B cell (primary cell): Measurements from ENCODE around the gene TRIO. TPM values are rescaled to one million over a fixed set of nuclear protein-coding genes. Genes with fewer than 3 reads are reported as not detected.

ENCODE experiments used
- ATAC-seq: fragments of 200-7000 bp; cut with Tn5 transposase; one replicate; pipeline ENCODE4 v1.10.0; 2021; ENCODE audit warnings: low read depth, mild to moderate bottlenecking, moderate number of reproducible peaks, moderate library complexity
- CTCF ChIA-PET: fragments of 350-600 bp; sonication (Branson Sonifier 250); formaldehyde crosslinking; loops from one replicate; lab custom pipeline; 2021; ENCODE audit warnings: antibody characterized with exemption, inconsistent platforms; lab: Charles Lee
- POLR2A ChIA-PET: fragments of 350-600 bp; sonication (Branson Sonifier 250); formaldehyde crosslinking; loops from one replicate; lab custom pipeline; 2021; ENCODE audit warnings: antibody characterized with exemption; lab: Charles Lee
- DNase-seq: peaks from one replicate; pipeline ENCODE4 v3.0.0; 2013
- H2AFZ ChIP-seq: 2 replicates; pipeline ENCODE4 v1.6.1; 2012; ENCODE audit warnings: mild to moderate bottlenecking, low read depth, low read length; ENCODE audit not compliant: insufficient read depth, poor library complexity, severe bottlenecking
- H3K27ac ChIP-seq, 2 donors: 1 replicate in 1 of 2; 2 replicates in 1 of 2; pipeline ENCODE4 v1.5.1; 2012 to 2013; ENCODE audit warnings: low read length in 2 of 2, mild to moderate bottlenecking in 2 of 2, moderate library complexity in 1 of 2
- H3K27me3 ChIP-seq, 4 experiments: fragments of 200-600 bp in 1 of 4; sonication (generic) in 1 of 4; replicated peaks in 1 of 4; 1 replicate in 2 of 4; 2 replicates in 2 of 4; pipeline versions ENCODE4 v1.6.1 to v1.7.0; 2013 to 2016; ENCODE audit warnings: low read length in 3 of 4, mild to moderate bottlenecking in 2 of 4, mixed read lengths in 1 of 4, moderate library complexity in 1 of 4; ENCODE audit not compliant: insufficient read depth in 4 of 4, control insufficient read depth in 3 of 4; ENCODE audit errors: control extremely low read depth in 1 of 4
- H3K36me3 ChIP-seq, 2 experiments: replicated peaks in 1 of 2; 1 replicate in 1 of 2; 2 replicates in 1 of 2; pipeline versions ENCODE4 v1.6.1 to v1.7.1; 2013; ENCODE audit warnings: low read length in 1 of 2; ENCODE audit not compliant: insufficient read depth in 2 of 2, control insufficient read depth in 1 of 2; ENCODE audit errors: control extremely low read depth in 1 of 2, extremely low read depth in 1 of 2
- H3K4me1 ChIP-seq, 2 donors: fragments of 200-600 bp in 1 of 2; sonication (generic) in 1 of 2; 1 replicate in 1 of 2; 2 replicates in 1 of 2; pipeline versions ENCODE4 v1.5.1 to v1.6.1; 2013 to 2017; ENCODE audit warnings: low read length in 2 of 2; ENCODE audit not compliant: control insufficient read depth in 2 of 2, insufficient read depth in 2 of 2
- H3K4me2 ChIP-seq: replicated peaks from 2 replicates; pipeline ENCODE3; 2012; ENCODE audit warnings: mild to moderate bottlenecking, low read depth, low read length; ENCODE audit not compliant: poor library complexity, severe bottlenecking
- H3K4me3 ChIP-seq, 5 experiments: fragments of 200-600 bp in 1 of 5; sonication (generic) in 1 of 5; 1 replicate in 3 of 5; 2 replicates in 2 of 5; pipeline versions ENCODE4 v1.5.1 to v1.7.0; 2011 to 2016; ENCODE audit warnings: low read length in 4 of 5, mild to moderate bottlenecking in 4 of 5, low read depth in 2 of 5, control low read depth in 1 of 5, moderate library complexity in 1 of 5; ENCODE audit not compliant: insufficient read depth in 1 of 5; ENCODE audit errors: control extremely low read depth in 1 of 5, extremely low read depth in 1 of 5
- H3K79me2 ChIP-seq: fragments of 200-600 bp; sonication (generic); one replicate; pipeline ENCODE4 v1.6.0; 2016; ENCODE audit warnings: low read length; ENCODE audit not compliant: control insufficient read depth, insufficient read depth
- H3K9ac ChIP-seq: fragments of 200-600 bp; sonication (generic); 2 replicates; pipeline ENCODE4 v1.6.1; 2017; ENCODE audit warnings: mild to moderate bottlenecking, low read length, moderate library complexity
- H3K9me3 ChIP-seq, 3 donors: one replicate each; pipeline versions ENCODE4 v1.6.1 to v1.7.1; 2013; ENCODE audit warnings: low read length in 2 of 3; ENCODE audit not compliant: control insufficient read depth in 2 of 3, insufficient read depth in 1 of 3; ENCODE audit errors: control extremely low read depth in 1 of 3
- H4K20me1 ChIP-seq: 2 replicates; pipeline ENCODE4 v1.6.0; 2012; ENCODE audit warnings: mild to moderate bottlenecking, low read length; ENCODE audit not compliant: insufficient read depth, control insufficient read depth, poor library complexity, severe bottlenecking
- H3K27ac Mint-ChIP-seq: one replicate; pipeline ENCODE4 v1.8.0; 2021; ENCODE audit warnings: mixed read lengths
- H3K27me3 Mint-ChIP-seq: one replicate; pipeline ENCODE4 v1.8.0; 2021; ENCODE audit warnings: mixed read lengths
- H3K4me1 Mint-ChIP-seq: one replicate; pipeline ENCODE4 v1.8.0; 2021; ENCODE audit warnings: mixed read lengths
- H3K4me3 Mint-ChIP-seq: one replicate; pipeline ENCODE4 v1.8.0; 2021; ENCODE audit warnings: mixed read lengths
- H3K9me3 Mint-ChIP-seq: one replicate; pipeline ENCODE4 v1.8.0; 2022; ENCODE audit warnings: mixed read lengths; ENCODE audit not compliant: insufficient read depth
- EZH2 ChIP-seq: IDR thresholded peaks from 2 replicates; pipeline ENCODE4 v1.6.1; 2012; ENCODE audit warnings: borderline replicate concordance, low read depth, mild to moderate bottlenecking, moderate library complexity, low read length; ENCODE audit not compliant: insufficient read depth, poor library complexity, severe bottlenecking
- WGBS: methylation state at CpG from one replicate; pipeline ENCODE4 v1.1.5; 2013; ENCODE audit warnings: missing lambda C conversion rate; ENCODE audit not compliant: insufficient coverage; 5-methylcytosine and 5-hydroxymethylcytosine counted together
- intact Hi-C: fragments of 100-400 bp; cut with micrococcal nuclease; formaldehyde crosslinking; loops from one replicate; pipeline ENCODE4 v1.10.0; 2022
- polyA plus RNA-seq: library from polyadenylated mRNA; depleted of rRNA; stranded (reverse); fragments of >200 nt; gene quantifications from 2 replicates; pipeline ENCODE4 v1.2.3, GENCODE V29; 2012
- total RNA-seq, 2 donors: library from RNA; stranded (reverse); fragments of 120-200 nt in 1 of 2; gene quantifications; 1 replicate in 1 of 2; 2 replicates in 1 of 2; pipeline versions ENCODE4 v1.2.3 to v1.2.4, GENCODE V29; 2013 to 2022
- TF ChIP-seq, protein P1 (sequence below): fragments of 200-600 bp; IDR thresholded peaks from one replicate; pipeline ENCODE4 v1.8.0; 2022; ENCODE audit warnings: antibody characterized with exemption, mild to moderate bottlenecking

The TRIO gene
- total and polyA plus RNA-seq, 2 donors (not counting 1 experiment from before 2014, with no cell fraction given): 90.5 to 479 TPM

DNA sequence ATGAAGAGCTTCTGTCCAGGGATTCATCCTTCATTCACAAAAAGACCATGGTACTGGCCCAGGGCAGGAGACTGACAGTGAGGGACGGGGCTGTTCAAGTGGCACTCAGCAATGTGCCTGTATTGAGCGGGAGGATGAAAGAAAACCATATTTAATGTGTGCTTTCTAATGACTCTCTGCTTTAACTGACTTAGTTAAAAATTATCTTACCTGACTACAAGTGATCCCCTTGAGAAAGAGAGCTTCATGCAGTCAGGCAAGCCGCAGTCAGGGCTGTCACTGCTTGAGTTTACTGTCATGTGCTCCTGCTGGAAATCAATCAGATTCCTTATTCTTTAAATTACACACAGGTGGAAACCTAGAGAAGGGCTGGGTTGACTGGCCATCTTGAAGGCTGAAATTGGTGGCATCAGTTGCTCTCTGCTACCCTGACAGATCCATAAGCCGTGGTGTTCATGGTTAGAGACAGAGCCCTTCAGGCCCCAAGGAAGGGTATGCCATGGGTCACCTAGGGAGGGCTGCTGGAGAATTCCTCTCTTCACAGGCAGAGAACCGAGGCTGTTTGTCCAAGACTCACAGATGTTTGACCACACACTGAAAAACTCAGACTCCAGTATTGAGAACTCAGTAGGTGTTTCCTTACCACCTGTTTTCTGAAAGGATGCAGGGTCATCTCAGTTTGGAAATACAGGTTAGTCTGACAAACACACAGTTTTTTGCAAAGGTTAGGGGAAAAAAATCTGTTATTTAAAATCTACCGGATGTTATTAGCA is 70.9 kb downstream of the TRIO start:
- no peaks in the 10 kb centered on the region for H3K9me3 ChIP-seq
- H3K9ac ChIP-seq: peak overlapping the region; percentile 36
- Mint-ChIP-seq H3K4me1 (peaks cover 96% of the 10 kb centered on the region), H3K27ac (peak overlapping the region; percentile 93), H3K9me3 (no peaks in the 10 kb centered on the region), H3K27me3 (no peaks in the 10 kb centered on the region), H3K4me3 (peak overlapping the region; percentile 82)
- peak overlapping the region; percentile 67 for H3K4me2 ChIP-seq
- H3K27ac ChIP-seq: peak overlapping the region; percentile 80 to 94
- peak overlapping the region in 2 of 5 experiments; percentile 10 to 46 for H3K4me3 ChIP-seq
- no peak for TF ChIP-seq EZH2
- TF ChIP-seq, protein P1, sequence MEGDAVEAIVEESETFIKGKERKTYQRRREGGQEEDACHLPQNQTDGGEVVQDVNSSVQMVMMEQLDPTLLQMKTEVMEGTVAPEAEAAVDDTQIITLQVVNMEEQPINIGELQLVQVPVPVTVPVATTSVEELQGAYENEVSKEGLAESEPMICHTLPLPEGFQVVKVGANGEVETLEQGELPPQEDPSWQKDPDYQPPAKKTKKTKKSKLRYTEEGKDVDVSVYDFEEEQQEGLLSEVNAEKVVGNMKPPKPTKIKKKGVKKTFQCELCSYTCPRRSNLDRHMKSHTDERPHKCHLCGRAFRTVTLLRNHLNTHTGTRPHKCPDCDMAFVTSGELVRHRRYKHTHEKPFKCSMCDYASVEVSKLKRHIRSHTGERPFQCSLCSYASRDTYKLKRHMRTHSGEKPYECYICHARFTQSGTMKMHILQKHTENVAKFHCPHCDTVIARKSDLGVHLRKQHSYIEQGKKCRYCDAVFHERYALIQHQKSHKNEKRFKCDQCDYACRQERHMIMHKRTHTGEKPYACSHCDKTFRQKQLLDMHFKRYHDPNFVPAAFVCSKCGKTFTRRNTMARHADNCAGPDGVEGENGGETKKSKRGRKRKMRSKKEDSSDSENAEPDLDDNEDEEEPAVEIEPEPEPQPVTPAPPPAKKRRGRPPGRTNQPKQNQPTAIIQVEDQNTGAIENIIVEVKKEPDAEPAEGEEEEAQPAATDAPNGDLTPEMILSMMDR: no peak
- CTCF ChIA-PET: interaction anchor here (0.6 to 2.1 kb wide), 6 partner anchors 44 to 108 kb away, joined by 3 to 6 read pairs (median 4); no protein-coding TSS in a partner anchor
- intact Hi-C loops: loop anchor here (2.0 kb wide), 2 partner anchors 35 to 45 kb away; no protein-coding TSS in a partner anchor
- H3K4me1 ChIP-seq: peaks cover 76 to 82% of the 10 kb centered on the region in 2 donors
- no peaks in the 10 kb centered on the region for H3K36me3 ChIP-seq
- POLR2A ChIA-PET: interaction anchor here (0.6 to 4.2 kb wide), 5 partner anchors 35 to 207 kb away, joined by 3 to 28 read pairs (median 8); no protein-coding TSS in a partner anchor
- no peak for DNase-seq
- ATAC-seq: no peak
- no peaks in the 10 kb centered on the region for H4K20me1 ChIP-seq
- no peaks in the 10 kb centered on the region for H3K27me3 ChIP-seq
- peaks cover 97% of the 10 kb centered on the region for H3K79me2 ChIP-seq
- WGBS: 60% methylated on average over 2 of the region's 6 CpGs
- no peak overlapping the region for H2AFZ ChIP-seq

DNA sequence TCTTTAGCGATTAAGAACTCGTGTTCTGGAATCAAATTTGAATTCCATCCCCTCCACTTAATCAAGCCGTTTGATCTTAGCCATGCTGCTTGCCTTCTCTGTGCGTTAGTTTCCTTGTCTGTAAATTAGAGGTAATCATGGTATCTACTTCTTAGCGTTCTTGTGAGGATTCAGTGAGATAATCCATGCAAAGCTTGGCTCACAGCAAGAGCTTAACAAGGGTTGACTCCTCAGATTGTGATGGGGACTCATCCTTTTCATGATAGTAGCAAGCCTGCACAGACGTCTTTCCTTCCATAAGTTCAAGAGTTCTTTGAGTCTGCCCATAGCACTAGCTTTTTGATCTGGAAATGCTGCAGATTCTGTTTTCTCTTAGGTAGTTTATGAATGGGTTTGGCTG is 72.8 kb downstream of the TRIO start:
- H3K9ac ChIP-seq: no peak overlapping the region
- intact Hi-C loops: no loop called here
- ATAC-seq: no peak
- no peak overlapping the region for H2AFZ ChIP-seq
- peaks cover 4% of the 10 kb centered on the region for H4K20me1 ChIP-seq
- Mint-ChIP-seq H3K27ac (peak overlapping the region; percentile 65), H3K4me3 (peak overlapping the region; percentile 1), H3K9me3 (no peaks in the 10 kb centered on the region), H3K27me3 (no peaks in the 10 kb centered on the region), H3K4me1 (peaks cover 96% of the 10 kb centered on the region)
- ChIA-PET CTCF (interaction anchor here (0.8 to 1.5 kb wide), 4 partner anchors 34 to 73 kb away, joined by 3 to 4 read pairs (median 3); partner anchors contain the start of gene TRIO), POLR2A (interaction anchor here (0.6 kb wide), 1 partner anchor 32 kb away, joined by 5 read pairs; no protein-coding TSS in a partner anchor)
- no peak overlapping the region for H3K4me2 ChIP-seq
- no peak for DNase-seq
- no peak overlapping the region for H3K4me3 ChIP-seq
- no peak for TF ChIP-seq EZH2
- TF ChIP-seq, protein P1: no peak
- H3K27me3 ChIP-seq: no peaks in the 10 kb centered on the region
- H3K4me1 ChIP-seq: peaks cover 74 to 81% of the 10 kb centered on the region in 2 donors
- no peaks in the 10 kb centered on the region for H3K9me3 ChIP-seq
- H3K36me3 ChIP-seq: no peaks in the 10 kb centered on the region
- H3K27ac ChIP-seq: no peak overlapping the region
- 100% methylated on average over 1 of the region's 6 CpGs for WGBS
- peaks cover 97% of the 10 kb centered on the region for H3K79me2 ChIP-seq
